ENCODE measurements around the gene ICAM1. TPM values are rescaled to one million over a fixed set of nuclear protein-coding genes. Genes with fewer than 3 reads are reported as not detected.
"Not testable (repeated sequence)": the region's sequence is repeated elsewhere in the genome, so short reads cannot be mapped to it uniquely, and the experiment has no call there.

Gene ICAM1
- total and polyA plus RNA-seq, 7 experiments from 2014 or later: 1.2 to 47.2 (median 4.2) TPM

DNA sequence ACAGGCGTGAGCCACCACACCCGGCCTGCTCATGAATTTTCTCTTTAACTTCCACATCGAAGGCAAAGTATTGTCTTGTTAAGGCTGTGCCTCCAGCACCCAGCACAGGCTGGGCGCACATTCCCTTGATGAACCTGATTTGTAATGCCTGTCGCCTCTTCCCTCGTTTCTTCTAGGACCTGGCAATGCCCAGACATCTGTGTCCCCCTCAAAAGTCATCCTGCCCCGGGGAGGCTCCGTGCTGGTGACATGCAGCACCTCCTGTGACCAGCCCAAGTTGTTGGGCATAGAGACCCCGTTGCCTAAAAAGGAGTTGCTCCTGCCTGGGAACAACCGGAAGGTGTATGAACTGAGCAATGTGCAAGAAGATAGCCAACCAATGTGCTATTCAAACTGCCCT is 3.7 kb downstream of the ICAM1 start:
- Mint-ChIP-seq H3K36me3 (peaks cover 0 to 18% (median 12%) of the 10 kb centered on the region in 5 donors), H3K27ac (peak overlapping the region in 4 of 9 donors; percentile 38 to 50 (median 44)), H3K9me3 (no peaks in the 10 kb centered on the region), H3K4me3 (peak overlapping the region in 1 of 10 donors; percentile 45), H3K27me3 (no peaks in the 10 kb centered on the region), H3K4me1 (peaks cover 8 to 50% (median 28%) of the 10 kb centered on the region in 7 donors)
- DNase-seq: no peak
- ATAC-seq: no peak
- POLR2A ChIA-PET: interaction anchor here (1.1 kb wide), 1 partner anchor 13 kb away, joined by 3 read pairs; no protein-coding TSS in a partner anchor
- peaks cover 0 to 17% (median 0%) of the 10 kb centered on the region in 3 experiments for H3K36me3 ChIP-seq (ENCODE audit: control insufficient read depth in 2 of 3, insufficient read depth in 3 of 3, low read length in 3 of 3)
- peaks cover 6 to 13% of the 10 kb centered on the region in 2 donors for H3K4me1 ChIP-seq (ENCODE audit: control insufficient read depth in 2 of 2, insufficient read depth in 2 of 2, low read length in 2 of 2)
- H3K4me3 ChIP-seq (ENCODE audit: low read length): no peak overlapping the region
- H3K9me3 ChIP-seq (ENCODE audit: control insufficient read depth in 2 of 3, low read length in 3 of 3): no peaks in the 10 kb centered on the region
- intact Hi-C loops (cut with micrococcal nuclease): loop anchor here (5.0 kb wide), 2 partner anchors 58 to 293 kb away; partner anchors contain the start of genes CDKN2D (in 1 of the 2), KRI1 (in 1 of the 2) and RAVER1 (in 1 of the 2)
- H3K27me3 ChIP-seq (ENCODE audit: control insufficient read depth in 2 of 2, insufficient read depth in 2 of 2, low read length in 2 of 2): no peaks in the 10 kb centered on the region
- CTCF ChIA-PET: interaction anchor here (1.1 to 1.5 kb wide), 2 partner anchors 114 to 116 kb away, joined by 4 to 15 read pairs; no protein-coding TSS in a partner anchor
- no peak overlapping the region for H3K27ac ChIP-seq (ENCODE audit: low read depth, low read length)

DNA sequence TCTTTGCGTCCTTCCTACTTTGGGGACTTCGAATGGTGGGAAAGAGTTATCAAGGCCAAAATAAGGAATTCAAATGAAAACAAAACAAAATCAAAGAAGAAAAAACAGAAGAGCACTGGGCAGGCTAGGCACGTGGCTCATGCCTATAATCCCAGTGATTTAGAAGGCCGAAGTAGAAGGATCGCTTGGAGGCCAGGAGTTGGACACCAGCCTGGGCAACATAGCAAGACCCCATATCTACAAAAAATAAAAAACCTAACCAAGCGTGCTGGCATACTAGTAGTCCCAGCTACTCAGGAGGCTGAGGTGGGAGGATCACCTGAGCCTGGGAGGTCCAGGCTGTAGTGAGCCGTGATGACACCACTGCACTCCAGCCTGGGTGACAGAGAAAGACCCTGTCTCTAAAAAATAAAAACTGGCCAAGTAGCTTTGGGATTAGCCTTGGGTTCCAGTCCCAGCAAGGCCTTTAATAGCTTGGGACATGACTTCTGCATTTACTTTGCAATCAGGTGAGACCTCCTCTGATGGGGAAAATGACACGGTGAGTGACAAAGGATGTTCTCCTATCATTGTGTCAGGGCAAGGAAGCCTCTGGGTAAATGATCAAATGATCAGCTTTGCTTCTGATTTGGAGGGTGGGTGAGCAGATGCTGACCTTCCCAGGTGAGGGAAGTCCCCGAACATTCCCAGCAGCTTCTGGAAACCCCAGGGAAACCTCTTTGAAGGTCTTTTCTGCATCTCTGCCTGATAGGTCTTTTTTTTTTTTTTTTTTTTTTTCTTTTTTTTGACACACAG is 7.1 kb downstream of the ICAM1 start:
- ChIA-PET POLR2A (no interaction called here), CTCF (interaction anchor here (0.8 to 1.2 kb wide), 2 partner anchors 8 to 113 kb away, joined by 4 read pairs; no protein-coding TSS in a partner anchor)
- Mint-ChIP-seq H3K27me3 (no peaks in the 10 kb centered on the region), H3K27ac (peak overlapping the region in 1 of 9 donors; percentile 9), H3K4me3 (no peak overlapping the region), H3K36me3 (peaks cover 0 to 24% (median 16%) of the 10 kb centered on the region in 5 donors), H3K9me3 (no peaks in the 10 kb centered on the region), H3K4me1 (peaks cover 8 to 33% (median 9%) of the 10 kb centered on the region in 7 donors)
- H3K27ac ChIP-seq (ENCODE audit: low read depth, low read length): no peak overlapping the region
- H3K9me3 ChIP-seq (ENCODE audit: control insufficient read depth in 2 of 3, low read length in 3 of 3): no peaks in the 10 kb centered on the region
- intact Hi-C loops (cut with micrococcal nuclease): no loop called here
- H3K27me3 ChIP-seq (ENCODE audit: control insufficient read depth in 2 of 2, insufficient read depth in 2 of 2, low read length in 2 of 2): no peaks in the 10 kb centered on the region
- DNase-seq (no peak), ATAC-seq (no peak)
- peaks cover 0 to 17% (median 0%) of the 10 kb centered on the region in 3 experiments for H3K36me3 ChIP-seq (ENCODE audit: control insufficient read depth in 2 of 3, insufficient read depth in 3 of 3, low read length in 3 of 3)
- peaks cover 0 to 3% of the 10 kb centered on the region in 2 donors for H3K4me1 ChIP-seq (ENCODE audit: control insufficient read depth in 2 of 2, insufficient read depth in 2 of 2, low read length in 2 of 2)
- no peak overlapping the region for H3K4me3 ChIP-seq (ENCODE audit: low read length)

GRCh38 chr19:10278935-10279334 is 8.0 kb downstream of the ICAM1 start:
- CTCF ChIA-PET: interaction anchor here (0.8 to 1.2 kb wide), 2 partner anchors 9 to 112 kb away, joined by 4 read pairs; no protein-coding TSS in a partner anchor
- H3K9me3 ChIP-seq (ENCODE audit: control insufficient read depth in 2 of 3, low read length in 3 of 3): no peaks in the 10 kb centered on the region
- Mint-ChIP-seq H3K36me3 (peaks cover 0 to 24% (median 16%) of the 10 kb centered on the region in 5 donors), H3K4me3 (peak overlapping the region in 1 of 10 donors; percentile 20), H3K27ac (peak overlapping the region in 1 of 9 donors; percentile 7), H3K27me3 (no peaks in the 10 kb centered on the region), H3K4me1 (peaks cover 7 to 34% (median 9%) of the 10 kb centered on the region in 7 donors), H3K9me3 (no peaks in the 10 kb centered on the region)
- H3K27me3 ChIP-seq (ENCODE audit: control insufficient read depth in 2 of 2, insufficient read depth in 2 of 2, low read length in 2 of 2): no peaks in the 10 kb centered on the region
- intact Hi-C loops (cut with micrococcal nuclease): no loop called here
- DNase-seq: no peak
- POLR2A ChIA-PET: no interaction called here
- no peak for ATAC-seq
- no peak overlapping the region for H3K4me3 ChIP-seq (ENCODE audit: low read length)
- H3K36me3 ChIP-seq (ENCODE audit: control insufficient read depth in 2 of 3, insufficient read depth in 3 of 3, low read length in 3 of 3): peaks cover 0 to 26% (median 0%) of the 10 kb centered on the region in 3 experiments
- H3K27ac ChIP-seq (ENCODE audit: low read depth, low read length): no peak overlapping the region
- peaks cover 0 to 3% of the 10 kb centered on the region in 2 donors for H3K4me1 ChIP-seq (ENCODE audit: control insufficient read depth in 2 of 2, insufficient read depth in 2 of 2, low read length in 2 of 2)

DNA sequence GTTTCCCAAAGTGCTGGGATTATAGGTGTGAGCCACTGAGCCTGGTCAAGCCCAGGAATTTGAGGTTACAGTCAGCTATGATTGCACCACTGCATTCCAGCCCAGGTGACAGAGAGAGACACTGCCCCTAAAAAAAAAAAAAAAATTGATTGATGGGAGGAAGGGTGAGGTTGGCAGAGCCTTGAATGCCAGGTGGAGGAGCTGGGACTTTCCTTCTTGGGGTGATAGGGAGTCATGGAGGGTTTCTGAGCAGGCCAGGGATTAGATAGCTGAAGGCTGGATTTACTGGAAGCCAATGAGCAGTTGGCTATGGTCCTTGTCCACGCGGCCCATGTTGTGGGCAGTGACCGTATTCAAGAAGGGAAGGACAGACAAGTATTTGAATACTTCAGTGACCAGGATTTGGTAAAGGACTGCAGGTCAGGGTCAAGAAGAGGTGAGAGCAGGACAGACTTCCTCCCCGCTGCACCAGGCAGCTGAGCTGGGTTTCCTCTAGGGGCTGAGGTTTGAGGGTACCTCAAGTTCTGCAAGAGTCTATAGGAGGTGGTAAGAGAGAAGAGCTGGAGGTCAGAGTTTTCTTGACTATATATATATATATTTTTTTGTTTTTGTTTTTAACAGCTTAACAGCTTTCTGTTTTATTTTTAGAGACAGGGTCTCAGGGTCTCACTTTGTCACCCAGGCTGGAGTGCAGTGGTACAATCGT is 9.0 kb downstream of the ICAM1 start:
- ChIA-PET CTCF (interaction anchor here (2.0 kb wide), 1 partner anchor 9 kb away, joined by 14 read pairs; the partner anchor contains the start of gene ICAM1), POLR2A (interaction anchor here (0.6 kb wide), 1 partner anchor 11 kb away, joined by 6 read pairs; no protein-coding TSS in a partner anchor)
- Mint-ChIP-seq H3K27me3 (no peaks in the 10 kb centered on the region), H3K4me3 (no peak overlapping the region), H3K36me3 (peaks cover 2 to 21% (median 15%) of the 10 kb centered on the region in 5 donors), H3K4me1 (peaks cover 4 to 28% (median 8%) of the 10 kb centered on the region in 7 donors), H3K9me3 (no peaks in the 10 kb centered on the region), H3K27ac (peak overlapping the region in 4 of 9 donors; percentile 3 to 86 (median 32))
- Histone ChIP-seq H3K4me1 (ENCODE audit: control insufficient read depth in 2 of 2, insufficient read depth in 2 of 2, low read length in 2 of 2) (peaks cover 0 to 3% of the 10 kb centered on the region in 2 donors), H3K36me3 (ENCODE audit: control insufficient read depth in 2 of 3, insufficient read depth in 3 of 3, low read length in 3 of 3) (peaks cover 0 to 31% (median 0%) of the 10 kb centered on the region in 3 experiments), H3K9me3 (ENCODE audit: control insufficient read depth in 2 of 3, low read length in 3 of 3) (no peaks in the 10 kb centered on the region), H3K27me3 (ENCODE audit: control insufficient read depth in 2 of 2, insufficient read depth in 2 of 2, low read length in 2 of 2) (no peaks in the 10 kb centered on the region), H3K4me3 (ENCODE audit: low read length) (no peak overlapping the region), H3K27ac (ENCODE audit: low read depth, low read length) (no peak overlapping the region)
- DNase-seq (no peak), ATAC-seq (no peak)
- intact Hi-C loops (cut with micrococcal nuclease): no loop called here

GRCh38 chr19:10282043-10282442 is 11.1 kb downstream of the ICAM1 start:
- POLR2A ChIA-PET: interaction anchor here (0.8 kb wide), 1 partner anchor 81 kb away, joined by 4 read pairs; no protein-coding TSS in a partner anchor
- H3K4me1 Mint-ChIP-seq: peaks cover 8 to 44% (median 18%) of the 10 kb centered on the region in 7 donors
- H3K9me3 ChIP-seq (ENCODE audit: control insufficient read depth in 2 of 3, low read length in 3 of 3); intact Hi-C loops (cut with micrococcal nuclease); H3K9me3 Mint-ChIP-seq; H3K4me3 Mint-ChIP-seq; H3K27me3 ChIP-seq (ENCODE audit: control insufficient read depth in 2 of 2, insufficient read depth in 2 of 2, low read length in 2 of 2); H3K27me3 Mint-ChIP-seq; H3K27ac ChIP-seq (ENCODE audit: low read depth, low read length); H3K4me3 ChIP-seq (ENCODE audit: low read length); H3K27ac Mint-ChIP-seq; ATAC-seq; DNase-seq; CTCF ChIA-PET: not testable (repeated sequence)
- H3K36me3 ChIP-seq (ENCODE audit: control insufficient read depth in 2 of 3, insufficient read depth in 3 of 3, low read length in 3 of 3): peaks cover 0 to 37% (median 0%) of the 10 kb centered on the region in 3 experiments
- H3K36me3 Mint-ChIP-seq: peaks cover 7 to 33% (median 21%) of the 10 kb centered on the region in 5 donors
- H3K4me1 ChIP-seq (ENCODE audit: control insufficient read depth in 2 of 2, insufficient read depth in 2 of 2, low read length in 2 of 2): peaks cover 3 to 11% of the 10 kb centered on the region in 2 donors

Measured in naive thymus-derived CD4-positive, alpha-beta T cell (primary cell).